ENCODE measurements around the gene SETDB2. TPM values are rescaled to one million over a fixed set of nuclear protein-coding genes. Genes with fewer than 3 reads are reported as not detected.

The SETDB2 gene
- total and polyA plus RNA-seq, 2 donors (not counting 3 experiments of a cell fraction or from before 2014, with no cell fraction given), result 1.5 to 5.6 TPM

GRCh38 chr13:49448753-49449152 is 4.7 kb downstream of the SETDB2 start:
- CTCF ChIA-PET, result no interaction called here
- TF ChIP-seq POLR2AphosphoS5 (IDR thresholded peaks at IDR 0.05; ENCODE audit: insufficient read depth, low read depth, low read length) (no peak), CTCF (IDR thresholded peaks at IDR 0.05; ENCODE audit: extremely low read depth in 1 of 2, insufficient read depth in 1 of 2, low read depth in 1 of 2, low read length in 2 of 2) (no peak), MAX (IDR thresholded peaks at IDR 0.05; ENCODE audit: insufficient read depth, insufficient read length) (no peak), FOS (IDR thresholded peaks at IDR 0.05; ENCODE audit: borderline replicate concordance, insufficient read depth, low read length) (no peak), JUN (IDR thresholded peaks at IDR 0.05; ENCODE audit: borderline replicate concordance, insufficient read depth, insufficient read length, low read depth) (no peak), EZH2 (IDR thresholded peaks at IDR 0.05; ENCODE audit: borderline replicate concordance, low read depth, low read length, severe bottlenecking) (no peak), MYC (IDR thresholded peaks at IDR 0.05; ENCODE audit: low read depth, low read length) (no peak), POLR2A (IDR thresholded peaks at IDR 0.05; ENCODE audit: low read depth, low read length) (no peak), GATA2 (IDR thresholded peaks at IDR 0.05; ENCODE audit: insufficient read depth, insufficient read length, low read depth, low read length) (no peak)
- POLR2A ChIA-PET, result no interaction called here
- H3K4me2 ChIP-seq (ENCODE audit: insufficient read depth, low read length), result no peak overlapping the region
- no peak overlapping the region for H3K9ac ChIP-seq (replicated peaks; ENCODE audit: extremely low read depth, insufficient read depth, low read length)
- no peak overlapping the region for H3K27ac ChIP-seq (ENCODE audit: insufficient read depth, low read depth, low read length)
- no peaks in the 10 kb centered on the region for H3K36me3 ChIP-seq (ENCODE audit: control insufficient read depth in 2 of 2, extremely low read depth in 1 of 2, insufficient read depth in 2 of 2, low read length in 2 of 2)
- FAIRE-seq, result no peak
- intact Hi-C loops (cut with micrococcal nuclease) (no loop called here), dilution Hi-C loops (cut with MboI; ENCODE audit: extremely low pct_ligation_motif_present, low sequenced_read_pairs) (no loop called here)
- H3K4me1 ChIP-seq (ENCODE audit: control insufficient read depth, extremely low read depth, insufficient read depth, low read length), result peaks cover 9% of the 10 kb centered on the region
- no peak for DNase-seq (ENCODE audit: low read depth, low spot score)
- peaks cover 0 to 2% of the 10 kb centered on the region in 2 experiments for H3K27me3 ChIP-seq (ENCODE audit: control insufficient read depth in 2 of 2, insufficient read depth in 2 of 2, low read length in 2 of 2)
- no peaks in the 10 kb centered on the region for H3K9me1 ChIP-seq (replicated peaks; ENCODE audit: control insufficient read depth, extremely low read depth, insufficient read depth, low read length)
- no peaks in the 10 kb centered on the region for H4K20me1 ChIP-seq (replicated peaks; ENCODE audit: control insufficient read depth, extremely low read depth, insufficient read depth, low read length)
- no peaks in the 10 kb centered on the region for H3K79me2 ChIP-seq (ENCODE audit: control insufficient read depth, insufficient read depth, low read length)
- H2AFZ ChIP-seq (ENCODE audit: low read depth, low read length), result no peak overlapping the region
- BruUV-seq (replicated peaks), result no TSS peak
- H3K4me3 ChIP-seq (replicated peaks in 1 of 3; ENCODE audit: insufficient read depth in 1 of 3, low read depth in 1 of 3, low read length in 3 of 3), result no peak overlapping the region
- no peaks in the 10 kb centered on the region for H3K9me3 ChIP-seq (replicated peaks; ENCODE audit: control insufficient read depth, insufficient read depth, low read length)
